ENCODE results near the gene BBS7.

BBS7 gene

GRCh38 chr4:121819216-121819965, 50.9 kb downstream of the BBS7 start:
- no peak for TF ChIP-seq CTCF (IDR thresholded peaks at IDR 0.05; ENCODE audit: extremely low read depth, missing control alignments)
- DNase-seq (ENCODE audit: low spot score) = no peak

GRCh38 chr4:121818215-121818614, 52.1 kb downstream of the BBS7 start:
- no peak for TF ChIP-seq CTCF (IDR thresholded peaks at IDR 0.05; ENCODE audit: extremely low read depth, missing control alignments)
- no peak for DNase-seq (ENCODE audit: low spot score)

GRCh38 chr4:121817701-121818100, 52.6 kb downstream of the BBS7 start:
- TF ChIP-seq CTCF (IDR thresholded peaks at IDR 0.05; ENCODE audit: extremely low read depth, missing control alignments) = no peak
- no peak for DNase-seq (ENCODE audit: low spot score)

GRCh38 chr4:121817006-121817405, 53.3 kb downstream of the BBS7 start:
- no peak for TF ChIP-seq CTCF (IDR thresholded peaks at IDR 0.05; ENCODE audit: extremely low read depth, missing control alignments)
- no peak for DNase-seq (ENCODE audit: low spot score)

GRCh38 chr4:121814756-121815155, 55.5 kb downstream of the BBS7 start:
- no peak for DNase-seq (ENCODE audit: low spot score)
- TF ChIP-seq CTCF (IDR thresholded peaks at IDR 0.05; ENCODE audit: extremely low read depth, missing control alignments) = no peak

GRCh38 chr4:121811122-121811521, 59.2 kb downstream of the BBS7 start:
- no peak for DNase-seq (ENCODE audit: low spot score)

GRCh38 chr4:121806411-121806810, 63.9 kb downstream of the BBS7 start:
- TF ChIP-seq CTCF (IDR thresholded peaks at IDR 0.05; ENCODE audit: extremely low read depth, missing control alignments) = no peak
- no peak for DNase-seq (ENCODE audit: low spot score)

More at GRCh38 chr4:121811122-121811521, 59.2 kb downstream of the BBS7 start:
- TF ChIP-seq CTCF (IDR thresholded peaks at IDR 0.05; ENCODE audit: extremely low read depth, missing control alignments) = no peak

Data from GM20000 (cell line).